ENCODE measurements around the gene CEBPA.

- no peak for TF ChIP-seq POLR2A (IDR thresholded peaks at IDR 0.05; ENCODE audit: extremely low read depth, insufficient read length)
- no peak for TF ChIP-seq CTCF (IDR thresholded peaks at IDR 0.05; ENCODE audit: low read depth, low read length)
- TF ChIP-seq MAX (IDR thresholded peaks at IDR 0.05; ENCODE audit: low read depth, low read length) = no peak
These were observed 31.3 kb upstream of the CEBPA start for GRCh38 chr19:33333642-33334041.

Measured in NB4 (cell line).